H1 (cell line): Measurements from ENCODE around the gene CEP95.

Experiments
- BACH1 ChIP-seq: IDR thresholded peaks from 2 replicates; pipeline ENCODE4 v1.6.1; 2012; ENCODE audit warnings: low read length, improper control_type of control experiment
- CHD2 ChIP-seq: IDR thresholded peaks from 2 replicates; pipeline ENCODE4 v1.6.1; 2012; ENCODE audit warnings: low read length, improper control_type of control experiment
- CHD7 ChIP-seq: fragments of 300-600 bp; sonication (generic); IDR thresholded peaks from 2 replicates; pipeline ENCODE4 v1.7.1; 2012; ENCODE audit warnings: low read length, moderate library complexity, mild to moderate bottlenecking, inconsistent platforms; ENCODE audit not compliant: insufficient replicate concordance
- CTCF ChIP-seq, 3 experiments: IDR thresholded peaks; 1 replicate in 2 of 3; 2 replicates in 1 of 3; pipeline versions ENCODE4 v1.5.1 to v1.6.1; 2011; ENCODE audit warnings: low read length in 3 of 3, mild to moderate bottlenecking in 3 of 3, inconsistent platforms in 2 of 3, low read depth in 1 of 3, moderate library complexity in 1 of 3; ENCODE audit not compliant: insufficient read depth in 1 of 3; ENCODE audit errors: control extremely low read depth in 1 of 3
- EP300 ChIP-seq, 2 experiments: IDR thresholded peaks; 1 replicate in 1 of 2; 2 replicates in 1 of 2; pipeline ENCODE4 v1.6.1; 2011 to 2012; ENCODE audit warnings: low read depth in 2 of 2, low read length in 2 of 2, mild to moderate bottlenecking in 2 of 2, borderline replicate concordance in 1 of 2, inconsistent platforms in 1 of 2, moderate library complexity in 1 of 2
- HDAC2 ChIP-seq, 2 experiments: fragments of 300-600 bp in 1 of 2; sonication (generic) in 1 of 2; IDR thresholded peaks; 2 replicates each; pipeline ENCODE4 v1.6.1; 2011 to 2012; ENCODE audit warnings: low read depth in 2 of 2, low read length in 2 of 2, mild to moderate bottlenecking in 2 of 2, moderate library complexity in 2 of 2, borderline replicate concordance in 1 of 2, inconsistent platforms in 1 of 2
- MAX ChIP-seq: IDR thresholded peaks from 2 replicates; pipeline ENCODE4 v1.6.1; 2012; ENCODE audit warnings: inconsistent platforms
- POLR2A ChIP-seq, 2 experiments: IDR thresholded peaks; 1 replicate in 1 of 2; 2 replicates in 1 of 2; pipeline ENCODE4 v1.6.1; 2011; ENCODE audit warnings: low read depth in 2 of 2, low read length in 2 of 2, mild to moderate bottlenecking in 2 of 2; ENCODE audit errors: control extremely low read depth in 1 of 2
- POLR2AphosphoS5 ChIP-seq: IDR thresholded peaks from 2 replicates; pipeline ENCODE4 v1.6.1; 2011; ENCODE audit warnings: low read depth, low read length
- RNF2 ChIP-seq: fragments of 200-900, 300-1000 bp; sonication (generic); IDR thresholded peaks from 2 replicates; pipeline ENCODE4 v1.7.1; 2016; ENCODE audit warnings: borderline replicate concordance, low read depth, mild to moderate bottlenecking, antibody characterized with exemption, low read length; ENCODE audit not compliant: poor library complexity, severe bottlenecking; ENCODE audit errors: missing control alignments
- SUZ12 ChIP-seq: fragments of 200-600 bp; sonication (generic); IDR thresholded peaks from 2 replicates; pipeline ENCODE4 v1.6.1; 2012; ENCODE audit warnings: mild to moderate bottlenecking, inconsistent platforms, low read length, moderate library complexity, mixed read lengths

GRCh38 chr17:64504769-64505339 is 1.9 kb upstream of the CEP95 start:
- TF ChIP-seq CHD2, result no peak; the same call in 1 of the 2 replicates
- no peak for TF ChIP-seq RNF2
- TF ChIP-seq CTCF (IDR thresholded peaks at IDR 0.05; ENCODE audit: control extremely low read depth in 1 of 3, insufficient read depth in 1 of 3, low read depth in 1 of 3, low read length in 3 of 3), result no peak
- no peak for TF ChIP-seq EP300 (IDR thresholded peaks at IDR 0.05; ENCODE audit: borderline replicate concordance in 1 of 2, low read depth in 2 of 2, low read length in 2 of 2)
- no peak for TF ChIP-seq BACH1
- no peak; a peak in 2 of 3 replicates for TF ChIP-seq POLR2A (IDR thresholded peaks at IDR 0.05; ENCODE audit: control extremely low read depth in 1 of 2, low read depth in 2 of 2, low read length in 2 of 2)
- no peak for TF ChIP-seq CHD7
- no peak for TF ChIP-seq SUZ12
- TF ChIP-seq MAX, result no peak
- TF ChIP-seq HDAC2 (IDR thresholded peaks at IDR 0.05; ENCODE audit: borderline replicate concordance in 1 of 2, low read depth in 2 of 2, low read length in 2 of 2), result no peak
- TF ChIP-seq POLR2AphosphoS5, result no peak; the same call in 1 of the 2 replicates
